Mesendoderm (in vitro differentiated cells): ENCODE results near the gene DNAJC5G.

ENCODE experiments used
- DNase-seq: peaks from one replicate; pipeline ENCODE4 v3.0.0; 2013
- H2AK5ac ChIP-seq: 2 replicates; pipeline ENCODE4 v1.6.1; 2013; ENCODE audit warnings: low read length, inconsistent platforms
- H2BK120ac ChIP-seq: 2 replicates; pipeline ENCODE4 v1.6.1; 2013; ENCODE audit warnings: low read depth, mild to moderate bottlenecking, low read length, moderate library complexity, mixed read lengths
- H2BK15ac ChIP-seq: replicated peaks from 2 replicates; pipeline ENCODE4 v1.6.1; 2013; ENCODE audit warnings: low read depth, mild to moderate bottlenecking, moderate library complexity
- H2BK5ac ChIP-seq: 2 replicates; pipeline ENCODE4 v1.6.1; 2013; ENCODE audit warnings: low read length, inconsistent platforms
- H3K18ac ChIP-seq: 2 replicates; pipeline ENCODE4 v1.6.1; 2013; ENCODE audit warnings: mild to moderate bottlenecking, low read length, mixed read lengths
- H3K23ac ChIP-seq: one replicate; pipeline ENCODE4 v1.6.1; 2013; ENCODE audit warnings: low read length
- H3K27ac ChIP-seq: 2 replicates; pipeline ENCODE4 v1.5.1; 2013; ENCODE audit warnings: low read depth, mild to moderate bottlenecking, inconsistent platforms, low read length, moderate library complexity
- H3K27me3 ChIP-seq: 2 replicates; pipeline ENCODE4 v1.6.1; 2013; ENCODE audit warnings: low read length, control low read depth, mild to moderate bottlenecking, inconsistent platforms; ENCODE audit not compliant: insufficient read depth, poor library complexity
- H3K36me3 ChIP-seq: 2 replicates; pipeline ENCODE4 v1.6.1; 2013; ENCODE audit warnings: low read length, inconsistent platforms; ENCODE audit not compliant: control insufficient read depth, insufficient read depth
- H3K4ac ChIP-seq: one replicate; pipeline ENCODE4 v1.6.1; 2013; ENCODE audit warnings: low read depth, mild to moderate bottlenecking, low read length, moderate library complexity
- H3K4me1 ChIP-seq: 2 replicates; pipeline ENCODE4 v1.6.1; 2013; ENCODE audit warnings: low read depth, low read length, inconsistent platforms; ENCODE audit not compliant: control insufficient read depth
- H3K4me2 ChIP-seq: 2 replicates; pipeline ENCODE4 v1.6.1; 2013; ENCODE audit warnings: low read length
- H3K4me3 ChIP-seq: 2 replicates; pipeline ENCODE4 v1.5.1; 2013; ENCODE audit warnings: mild to moderate bottlenecking, low read length
- H3K56ac ChIP-seq: one replicate; pipeline ENCODE4 v1.6.1; 2013; ENCODE audit warnings: low read length
- H3K79me1 ChIP-seq: 2 replicates; pipeline ENCODE4 v1.6.1; 2013; ENCODE audit warnings: low read length, inconsistent platforms
- H3K79me2 ChIP-seq: 2 replicates; pipeline ENCODE4 v1.6.1; 2013; ENCODE audit warnings: mild to moderate bottlenecking, low read length; ENCODE audit not compliant: control insufficient read depth, insufficient read depth
- H3K9ac ChIP-seq: 2 replicates; pipeline ENCODE4 v1.6.1; 2013; ENCODE audit warnings: low read length, inconsistent platforms
- H4K5ac ChIP-seq: one replicate; pipeline ENCODE4 v1.6.1; 2013; ENCODE audit warnings: low read length
- H4K8ac ChIP-seq: one replicate; pipeline ENCODE4 v1.6.1; 2013; ENCODE audit warnings: low read depth, mild to moderate bottlenecking, control low read depth, low read length, moderate library complexity
- WGBS: extraction: QIAGEN DNeasy Blood & Tissue Kit; methylation state at CpG from one replicate; pipeline ENCODE4 v1.1.7; 2013; ENCODE audit warnings: low lambda C conversion rate, missing lambda C conversion rate; ENCODE audit not compliant: insufficient coverage; ENCODE audit errors: extremely low coverage; 5-methylcytosine and 5-hydroxymethylcytosine counted together

Gene DNAJC5G

DNA sequence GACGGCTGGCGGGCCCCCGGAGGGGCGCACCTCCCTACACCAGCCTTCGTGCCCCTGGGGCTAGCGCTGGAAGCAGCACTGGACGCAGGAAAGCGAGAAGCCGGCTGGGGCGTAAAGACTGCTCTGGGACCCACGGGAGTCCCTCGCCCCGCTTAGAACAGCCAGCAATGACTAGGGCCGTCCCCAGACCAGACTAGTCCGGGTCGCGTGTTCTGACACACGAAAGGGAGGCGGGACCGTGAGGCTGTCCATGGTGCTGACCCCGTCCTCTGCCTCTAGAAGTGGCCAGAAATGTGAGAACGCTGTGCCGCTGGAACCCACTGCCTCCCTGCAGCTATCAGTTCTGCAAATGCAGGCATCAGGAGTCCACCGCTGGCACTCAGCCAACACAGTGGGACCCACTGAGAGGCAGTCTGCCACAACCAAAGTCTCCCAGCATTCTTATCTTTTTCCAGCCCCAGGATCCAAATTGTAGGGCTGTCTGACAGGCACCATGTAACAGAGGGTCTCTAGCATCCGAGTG, 33.2 kb downstream of the DNAJC5G start, which contains the start of gene UCN:
Gene UCN, minus strand, starts transcription at position 87 of the 523 bp plus-strand sequence. CDS start 550 bp downstream, outside the sequence.
- H2BK5ac ChIP-seq, result no peak within 1 kb of the TSS
- H2BK120ac ChIP-seq, result no peak within 1 kb of the TSS
- H3K79me1 ChIP-seq, result no peaks in the 10 kb centered on the region
- H3K4ac ChIP-seq, result no peak within 1 kb of the TSS
- no peak within 1 kb of the TSS for H3K18ac ChIP-seq
- H3K23ac ChIP-seq, result peak within 1 kb of the TSS; percentile 24
- H3K27me3 ChIP-seq, result peaks cover 21% of the 10 kb centered on the region
- H2BK15ac ChIP-seq, result no peak within 1 kb of the TSS
- H3K36me3 ChIP-seq, result no peaks in the 10 kb centered on the region
- peak; percentile 78 for DNase-seq
- no peak within 1 kb of the TSS for H3K56ac ChIP-seq
- H2AK5ac ChIP-seq, result no peak within 1 kb of the TSS
- H3K9ac ChIP-seq, result no peak within 1 kb of the TSS
- no peak within 1 kb of the TSS for H4K8ac ChIP-seq
- H3K4me2 ChIP-seq, result no peak within 1 kb of the TSS
- H3K27ac ChIP-seq, result no peak within 1 kb of the TSS
- H3K4me3 ChIP-seq, result no peak within 1 kb of the TSS
- H3K4me1 ChIP-seq, result no peaks in the 10 kb centered on the region
- no CpG with 5 or more reads among the region's 25 CpGs for WGBS
- no peaks in the 10 kb centered on the region for H3K79me2 ChIP-seq
- no peak within 1 kb of the TSS for H4K5ac ChIP-seq

DNA sequence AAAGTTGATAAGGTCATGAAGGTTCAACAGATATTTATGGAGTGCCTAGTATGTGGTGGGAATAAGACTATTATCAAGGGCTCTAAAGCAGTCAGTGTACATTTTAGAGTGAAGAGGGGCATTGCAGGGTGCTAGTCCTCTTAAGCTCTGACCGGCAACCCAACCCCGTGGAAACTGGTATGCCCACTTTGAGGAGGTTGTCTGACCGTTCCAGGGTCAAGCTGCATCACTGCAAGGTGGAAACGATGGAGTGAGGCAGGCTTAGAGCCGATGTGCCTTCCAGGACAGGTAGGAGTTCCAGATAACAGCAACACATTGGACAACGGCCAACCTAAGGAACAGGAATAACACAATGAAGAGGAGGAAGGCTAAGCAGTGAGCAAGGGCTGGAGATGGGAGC, 34.4 kb downstream of the DNAJC5G start:
- H3K23ac ChIP-seq, result no peak overlapping the region
- H3K36me3 ChIP-seq, result no peaks in the 10 kb centered on the region
- peaks cover 21% of the 10 kb centered on the region for H3K27me3 ChIP-seq
- H2BK15ac ChIP-seq, result no peak overlapping the region
- no peak overlapping the region for H2BK5ac ChIP-seq
- H3K4me1 ChIP-seq, result no peaks in the 10 kb centered on the region
- H3K4ac ChIP-seq, result no peak overlapping the region
- no peak overlapping the region for H2BK120ac ChIP-seq
- H3K79me2 ChIP-seq, result no peaks in the 10 kb centered on the region
- H3K9ac ChIP-seq, result no peak overlapping the region
- H3K79me1 ChIP-seq, result no peaks in the 10 kb centered on the region
- no peak overlapping the region for H3K56ac ChIP-seq
- no peak for DNase-seq
- H4K5ac ChIP-seq, result no peak overlapping the region
- no peak overlapping the region for H3K18ac ChIP-seq
- no peak overlapping the region for H3K27ac ChIP-seq
- H3K4me2 ChIP-seq, result no peak overlapping the region
- no peak overlapping the region for H4K8ac ChIP-seq
- H2AK5ac ChIP-seq, result no peak overlapping the region
- H3K4me3 ChIP-seq, result no peak overlapping the region
- WGBS, result no CpG with 5 or more reads among the region's 6 CpGs

DNA sequence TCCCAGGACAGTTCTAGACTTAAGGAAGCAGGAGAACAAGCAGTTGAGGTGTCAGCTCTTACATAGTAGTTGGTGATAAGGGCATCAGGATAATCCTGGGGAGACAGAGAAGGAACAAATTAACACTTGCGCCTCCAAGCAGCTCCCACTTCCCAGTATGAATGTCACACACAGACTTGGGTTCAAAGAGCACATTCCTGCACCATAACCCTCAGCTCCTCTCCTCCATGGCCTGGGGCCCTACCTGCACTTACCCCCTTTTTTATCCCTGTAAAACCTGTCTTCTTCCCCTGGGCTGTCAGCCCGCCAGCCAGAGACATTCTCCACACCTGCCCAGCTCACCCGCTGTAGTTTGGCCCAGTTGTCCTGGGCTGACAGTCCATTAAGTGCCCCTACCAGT, 36.9 kb downstream of the DNAJC5G start:
- H3K4ac ChIP-seq, result no peak overlapping the region
- WGBS, result no CpG with 5 or more reads among the region's 3 CpGs

DNA sequence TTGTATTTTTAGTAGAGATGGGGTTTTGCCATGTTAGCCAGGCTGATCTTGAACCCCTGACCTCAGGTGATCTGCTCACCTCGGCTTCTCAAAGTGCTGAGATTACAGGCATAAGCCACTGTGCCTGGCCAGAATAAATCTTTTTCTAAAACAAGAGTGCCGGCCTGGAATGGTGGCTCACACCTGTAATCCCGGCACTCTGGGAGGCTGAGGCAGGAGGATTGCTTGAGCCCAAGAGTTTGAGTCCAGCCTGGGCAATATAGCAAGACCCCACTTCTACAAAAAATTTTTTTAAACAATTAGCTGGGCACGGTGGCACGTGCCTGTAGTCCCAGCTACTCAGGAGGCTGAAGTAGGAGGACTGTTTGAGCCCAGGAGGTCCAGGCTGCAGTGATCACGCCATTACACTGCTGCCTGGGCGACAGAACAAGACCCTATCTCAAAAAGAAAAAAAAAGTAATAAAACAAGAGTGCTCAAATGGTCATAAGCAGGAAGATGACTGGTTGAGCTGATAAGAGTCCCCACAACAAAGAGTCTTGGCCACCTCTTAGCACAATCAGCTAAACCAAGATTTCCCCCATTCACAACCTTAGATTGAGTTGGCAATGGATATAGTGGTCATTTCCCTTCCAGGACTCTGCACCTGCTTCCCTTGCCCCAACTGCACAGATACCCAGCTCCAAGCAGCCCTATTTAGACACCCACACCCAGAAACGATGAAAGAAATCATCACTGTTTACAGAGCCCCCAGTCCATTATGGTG, 38.8 kb downstream of the DNAJC5G start:
- no CpG with 5 or more reads among the region's 8 CpGs for WGBS
- H3K4me3 ChIP-seq, result no peak overlapping the region
- H3K36me3 ChIP-seq, result no peaks in the 10 kb centered on the region
- no peak overlapping the region for H3K4ac ChIP-seq
- no peak overlapping the region for H3K56ac ChIP-seq
- DNase-seq, result no peak
- no peaks in the 10 kb centered on the region for H3K79me2 ChIP-seq
- no peak overlapping the region for H3K27ac ChIP-seq
- no peak overlapping the region for H2BK5ac ChIP-seq
- no peak overlapping the region for H3K18ac ChIP-seq
- H3K4me2 ChIP-seq, result no peak overlapping the region
- peaks cover 4% of the 10 kb centered on the region for H3K4me1 ChIP-seq
- H2BK120ac ChIP-seq, result no peak overlapping the region
- no peak overlapping the region for H3K23ac ChIP-seq
- no peak overlapping the region for H3K9ac ChIP-seq
- no peak overlapping the region for H2BK15ac ChIP-seq
- no peaks in the 10 kb centered on the region for H3K79me1 ChIP-seq
- no peak overlapping the region for H4K8ac ChIP-seq
- no peak overlapping the region for H2AK5ac ChIP-seq
- no peak overlapping the region for H4K5ac ChIP-seq
- no peaks in the 10 kb centered on the region for H3K27me3 ChIP-seq

More for the DNA sequence above, 36.9 kb downstream of the DNAJC5G start:
- Histone ChIP-seq H2BK15ac (no peak overlapping the region), H3K79me1 (no peaks in the 10 kb centered on the region), H3K18ac (no peak overlapping the region), H3K4me1 (peaks cover 4% of the 10 kb centered on the region), H3K36me3 (no peaks in the 10 kb centered on the region), H3K9ac (no peak overlapping the region), H3K79me2 (no peaks in the 10 kb centered on the region), H3K23ac (no peak overlapping the region), H2AK5ac (no peak overlapping the region), H3K27me3 (peaks cover 11% of the 10 kb centered on the region), H3K4me3 (no peak overlapping the region), H3K56ac (no peak overlapping the region), H4K8ac (no peak overlapping the region), H3K4me2 (no peak overlapping the region), H4K5ac (no peak overlapping the region), H2BK120ac (no peak overlapping the region), H3K27ac (no peak overlapping the region), H2BK5ac (no peak overlapping the region)
- DNase-seq, result no peak

DNA sequence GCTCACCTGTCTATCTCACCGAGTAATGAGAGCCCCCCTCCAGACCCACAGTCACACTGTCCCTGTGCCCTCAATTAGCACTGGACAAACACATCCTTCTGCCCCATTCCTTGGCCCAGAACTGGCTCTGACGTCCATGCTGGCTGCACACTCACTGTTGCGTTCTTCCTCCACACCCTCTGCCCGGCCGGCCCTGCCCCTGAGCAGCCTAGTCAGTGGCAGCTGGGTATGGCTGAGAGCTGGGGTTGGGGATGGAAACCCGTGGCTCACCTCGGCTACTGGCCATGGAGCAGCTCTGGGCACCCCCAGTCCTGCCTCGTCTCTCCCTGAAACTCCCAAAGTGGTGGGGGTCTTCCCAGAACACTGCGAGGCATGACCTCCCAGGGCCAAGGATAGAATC, 39.5 kb downstream of the DNAJC5G start:
- no peak overlapping the region for H3K9ac ChIP-seq
- H3K18ac ChIP-seq, result no peak overlapping the region
- H3K36me3 ChIP-seq, result no peaks in the 10 kb centered on the region
- H3K4ac ChIP-seq, result no peak overlapping the region
- no peak overlapping the region for H3K27ac ChIP-seq
- no peak overlapping the region for H3K56ac ChIP-seq
- DNase-seq, result no peak
- H2AK5ac ChIP-seq, result no peak overlapping the region
- no peaks in the 10 kb centered on the region for H3K79me1 ChIP-seq
- no peak overlapping the region for H2BK15ac ChIP-seq
- H3K4me3 ChIP-seq, result no peak overlapping the region
- H3K4me1 ChIP-seq, result peaks cover 4% of the 10 kb centered on the region
- H2BK5ac ChIP-seq, result no peak overlapping the region
- no peak overlapping the region for H3K23ac ChIP-seq
- no peaks in the 10 kb centered on the region for H3K27me3 ChIP-seq
- no peak overlapping the region for H4K5ac ChIP-seq
- no peak overlapping the region for H3K4me2 ChIP-seq
- no CpG with 5 or more reads among the region's 9 CpGs for WGBS
- no peak overlapping the region for H4K8ac ChIP-seq
- H2BK120ac ChIP-seq, result no peak overlapping the region
- H3K79me2 ChIP-seq, result no peaks in the 10 kb centered on the region
